Transverse colon (tissue), 4 donors: ENCODE data around the gene CA6. TPM values are rescaled to one million over a fixed set of nuclear protein-coding genes. Genes with fewer than 3 reads are reported as not detected.
"Not testable (repeated sequence)": the region's sequence is repeated elsewhere in the genome, so short reads cannot be mapped to it uniquely, and the experiment has no call there.

Experiments used
- DNase-seq: peaks from one replicate; pipeline ENCODE4 v3.0.0-alpha.2; 2019
- H3K27ac ChIP-seq, 4 donors: fragments of 200-600 bp; sonication (generic); 2 replicates each; pipeline ENCODE4 v1.5.1; 2016 to 2018; ENCODE audit warnings: inconsistent platforms in 4 of 4
- H3K27me3 ChIP-seq: fragments of 200-600 bp; sonication (generic); 2 replicates; pipeline ENCODE4 v1.5.1; 2017; ENCODE audit warnings: inconsistent platforms
- H3K36me3 ChIP-seq, 4 donors: fragments of 200-600 bp; sonication (generic); 2 replicates each; pipeline ENCODE4 v1.5.1; 2017 to 2019; ENCODE audit warnings: inconsistent platforms in 4 of 4
- H3K4me1 ChIP-seq, 4 donors: fragments of 200-600 bp; sonication (generic); 2 replicates each; pipeline ENCODE4 v1.5.1; 2017 to 2020; ENCODE audit warnings: inconsistent platforms in 4 of 4
- H3K4me3 ChIP-seq, 4 donors: fragments of 200-600 bp; sonication (generic); 1 replicate in 1 of 4; 2 replicates in 3 of 4; pipeline versions ENCODE4 v1.5.1 to v1.6.1; 2017 to 2019; ENCODE audit warnings: inconsistent platforms in 4 of 4
- H3K9me3 ChIP-seq, 2 donors: fragments of 200-600 bp; sonication (generic); 2 replicates each; pipeline ENCODE4 v1.5.1; 2017 to 2019; ENCODE audit warnings: inconsistent platforms in 2 of 2
- EP300 ChIP-seq: sonication (generic); formaldehyde crosslinking; IDR thresholded peaks from one replicate; pipeline ENCODE4 v1.6.1; 2017; ENCODE audit warnings: antibody characterized with exemption, low read depth
- POLR2A ChIP-seq: fragments of 450-650 bp; IDR thresholded peaks from one replicate; pipeline ENCODE4 v1.6.1; 2016; ENCODE audit warnings: antibody characterized with exemption, mild to moderate bottlenecking, moderate library complexity
- POLR2AphosphoS5 ChIP-seq, 3 donors: sonication (generic); formaldehyde crosslinking; IDR thresholded peaks; one replicate each; pipeline ENCODE4 v1.6.1; 2016; ENCODE audit warnings: antibody characterized with exemption in 3 of 3
- WGBS, 2 donors: methylation state at CpG; one replicate each; pipeline ENCODE4 v1.1.5; 2018; ENCODE audit warnings: low coverage in 1 of 2; 5-methylcytosine and 5-hydroxymethylcytosine counted together
- in situ Hi-C, 4 donors: fragments of 200-750 bp; cut with MboI; loops; one replicate each; pipeline versions ENCODE4 v1.15.0 to v1.15.1; 2017; ENCODE audit warnings: low sequenced_read_pairs in 3 of 4, low pct_ligation_motif_present in 1 of 4, low pct_unique_long_range_greater_than_20kb in 1 of 4
- intact Hi-C: fragments of 100-400 bp; cut with DNase I; formaldehyde crosslinking; loops from one replicate; pipeline ENCODE4 v1.15.1; 2023; ENCODE audit warnings: low total_unique reads
- small RNA-seq, 4 donors: library from RNA; depleted of rRNA; stranded (forward); fragments of <200 nt; gene quantifications; one replicate each; pipeline ENCODE3, GENCODE V24; 2016
- total RNA-seq, 4 donors: library from RNA; depleted of rRNA; stranded (reverse); fragments of >200 nt; gene quantifications; one replicate each; pipeline ENCODE4 v1.1.0, GENCODE V29; 2016
- TF ChIP-seq, protein P1 (sequence below), 5 experiments: fragments of 200-600 bp in 3 of 5; fragments of 450-650 bp in 2 of 5; sonication (generic) in 3 of 5; IDR thresholded peaks; 1 replicate in 2 of 5; 2 replicates in 3 of 5; pipeline ENCODE4 v1.5.1; 2016 to 2017; ENCODE audit warnings: antibody characterized with exemption in 5 of 5, inconsistent platforms in 3 of 5, mild to moderate bottlenecking in 2 of 5, moderate library complexity in 1 of 5

Gene CA6
- total RNA-seq, 4 donors from 2014 or later: not detected

GRCh38 chr1:9019896-9020295 is 74.2 kb downstream of the CA6 start:
- no peaks in the 10 kb centered on the region for H3K36me3 ChIP-seq
- no peak for TF ChIP-seq EP300
- TF ChIP-seq POLR2AphosphoS5 (IDR thresholded peaks at IDR 0.05): no peak
- TF ChIP-seq, protein P1, sequence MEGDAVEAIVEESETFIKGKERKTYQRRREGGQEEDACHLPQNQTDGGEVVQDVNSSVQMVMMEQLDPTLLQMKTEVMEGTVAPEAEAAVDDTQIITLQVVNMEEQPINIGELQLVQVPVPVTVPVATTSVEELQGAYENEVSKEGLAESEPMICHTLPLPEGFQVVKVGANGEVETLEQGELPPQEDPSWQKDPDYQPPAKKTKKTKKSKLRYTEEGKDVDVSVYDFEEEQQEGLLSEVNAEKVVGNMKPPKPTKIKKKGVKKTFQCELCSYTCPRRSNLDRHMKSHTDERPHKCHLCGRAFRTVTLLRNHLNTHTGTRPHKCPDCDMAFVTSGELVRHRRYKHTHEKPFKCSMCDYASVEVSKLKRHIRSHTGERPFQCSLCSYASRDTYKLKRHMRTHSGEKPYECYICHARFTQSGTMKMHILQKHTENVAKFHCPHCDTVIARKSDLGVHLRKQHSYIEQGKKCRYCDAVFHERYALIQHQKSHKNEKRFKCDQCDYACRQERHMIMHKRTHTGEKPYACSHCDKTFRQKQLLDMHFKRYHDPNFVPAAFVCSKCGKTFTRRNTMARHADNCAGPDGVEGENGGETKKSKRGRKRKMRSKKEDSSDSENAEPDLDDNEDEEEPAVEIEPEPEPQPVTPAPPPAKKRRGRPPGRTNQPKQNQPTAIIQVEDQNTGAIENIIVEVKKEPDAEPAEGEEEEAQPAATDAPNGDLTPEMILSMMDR (IDR thresholded peaks at IDR 0.05): no peak
- no peak for TF ChIP-seq POLR2A
- intact Hi-C loops: no loop called here

GRCh38 chr1:9020305-9020704 is 74.6 kb downstream of the CA6 start:
- no peak overlapping the region for H3K4me3 ChIP-seq
- WGBS, 2 donors: 60 to 71% methylated on average over 4 to 6 of the region's 6 CpGs
- intact Hi-C loops: no loop called here

More at GRCh38 chr1:9019896-9020295, 74.2 kb downstream of the CA6 start:
- no peak overlapping the region for H3K27ac ChIP-seq
- no peak for DNase-seq
- H3K4me1 ChIP-seq: no peaks in the 10 kb centered on the region
- no peak overlapping the region for H3K4me3 ChIP-seq
- no peaks in the 10 kb centered on the region for H3K27me3 ChIP-seq
- 48 to 55% methylated on average over 4 of the region's 4 CpGs for WGBS, 2 donors
- no peaks in the 10 kb centered on the region for H3K9me3 ChIP-seq
- in situ Hi-C loops: loop anchor here in 3 of 4 donors (10.0 kb wide), 1 partner anchor 85 kb away; no protein-coding TSS in a partner anchor

GRCh38 chr1:9022026-9022738 is 76.5 kb downstream of the CA6 start:
- H3K36me3 ChIP-seq, H3K27me3 ChIP-seq, H3K4me3 ChIP-seq, intact Hi-C loops, H3K4me1 ChIP-seq, H3K27ac ChIP-seq, DNase-seq, in situ Hi-C loops, H3K9me3 ChIP-seq: not testable (repeated sequence)
- 49 to 75% methylated on average over 2 to 14 of the region's 15 CpGs for WGBS, 2 donors

More at GRCh38 chr1:9020305-9020704, 74.6 kb downstream of the CA6 start:
- Histone ChIP-seq H3K36me3 (no peaks in the 10 kb centered on the region), H3K27ac (no peak overlapping the region), H3K4me1 (no peaks in the 10 kb centered on the region), H3K27me3 (no peaks in the 10 kb centered on the region), H3K9me3 (no peaks in the 10 kb centered on the region)
- no peak for DNase-seq
- in situ Hi-C loops: no loop called here
- no peak for TF ChIP-seq POLR2AphosphoS5 (IDR thresholded peaks at IDR 0.05)
- TF ChIP-seq POLR2A: no peak
- TF ChIP-seq, protein P1 (IDR thresholded peaks at IDR 0.05): no peak
- no peak for TF ChIP-seq EP300

- in situ Hi-C loops: no loop called here
- Histone ChIP-seq H3K36me3 (no peaks in the 10 kb centered on the region), H3K4me3 (no peak overlapping the region), H3K9me3 (no peaks in the 10 kb centered on the region), H3K27me3 (no peaks in the 10 kb centered on the region), H3K4me1 (no peaks in the 10 kb centered on the region), H3K27ac (no peak overlapping the region)
- WGBS, 2 donors: 94 to 95% methylated on average over 5 to 10 of the region's 10 CpGs
- TF ChIP-seq POLR2AphosphoS5 (IDR thresholded peaks at IDR 0.05) (no peak), POLR2A (no peak), EP300 (no peak)
- TF ChIP-seq, protein P1 (IDR thresholded peaks at IDR 0.05): no peak
- no peak for DNase-seq
- intact Hi-C loops: no loop called here
Observed at GRCh38 chr1:9022773-9023172, 77.1 kb downstream of the CA6 start.

Small RNAs within 50 kb of the gene (small RNA-seq; reads per million reads assigned to genes)
- gene AL139415.2 (0 reads per million in 4 donors), gene RN7SL451P (0 reads per million in 4 donors)

Other genes starting within 250 kb of the CA6 start
- gene RERE, start 128.2 kb upstream of the CA6 start, total RNA-seq: 100 to 1,000 TPM in 3 of 4 donors, 10 to 100 TPM in 1; 80.3 to 657 (median 105) TPM
- gene ENO1, start 67.2 kb upstream of the CA6 start, total RNA-seq: 100 to 1,000 TPM; 202 to 407 (median 320) TPM
- not detected for gene SLC2A7, start 80.6 kb downstream of the CA6 start, total RNA-seq
- 10 to 100 TPM in 2 of 4 donors, 1 to 10 TPM in 2; 5.9 to 21.3 (median 13.3) TPM for gene SLC2A5, start 123.8 kb downstream of the CA6 start, total RNA-seq
- gene GPR157, start 183.2 kb downstream of the CA6 start, total RNA-seq: 10 to 100 TPM in 2 of 4 donors, 1 to 10 TPM in 2; 6.4 to 14.3 (median 9.8) TPM